AG04449 (cell line): Measurements from ENCODE around the gene METTL17.

Experiments
- CTCF ChIA-PET: fragments of 350-600 bp; formaldehyde crosslinking; extraction: SDS; loops from one replicate; lab custom pipeline; 2021; ENCODE audit warnings: antibody characterized with exemption; lab: Yijun Ruan, JAX
- POLR2A ChIA-PET: fragments of 400-600, 350-600 bp; formaldehyde crosslinking; extraction: SDS; loops from one replicate; lab custom pipeline; 2020; ENCODE audit warnings: antibody characterized with exemption, inconsistent platforms; lab: Yijun Ruan, JAX
- DNase-seq: peaks from one replicate; pipeline ENCODE4 v3.0.0-alpha.2; 2010; ENCODE audit warnings: low read depth, low spot score
- H3K4me3 ChIP-seq: 2 replicates; pipeline ENCODE4 v1.5.1; 2011; ENCODE audit warnings: low read depth, mild to moderate bottlenecking, control low read depth, low read length
- CTCF ChIP-seq: IDR thresholded peaks from one replicate; pipeline ENCODE4 v1.5.1; 2011; ENCODE audit warnings: mild to moderate bottlenecking, moderate library complexity, low read length, control low read depth, inconsistent platforms; ENCODE audit not compliant: insufficient read depth; ENCODE audit errors: missing control alignments

The METTL17 gene

DNA sequence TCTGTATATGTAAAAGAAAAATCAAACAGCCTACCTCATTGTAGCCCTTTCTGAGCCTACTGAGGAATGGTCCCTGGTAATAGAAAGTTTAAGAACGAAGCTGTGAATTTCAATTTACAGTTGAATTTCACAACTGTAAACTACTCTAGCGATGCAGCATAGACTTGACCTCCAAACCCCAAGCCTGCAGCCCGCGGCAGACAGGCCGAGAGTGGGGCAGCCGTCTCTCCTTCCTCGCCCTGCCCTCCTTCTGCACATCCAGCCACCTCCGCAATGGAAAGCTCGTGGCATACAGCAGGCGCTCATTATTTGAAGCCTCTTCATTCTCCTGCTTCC is 19.2 kb upstream of the METTL17 start:
- DNase-seq: no peak
- POLR2A ChIA-PET: interaction anchor here (1.0 kb wide), 1 partner anchor 134 kb away, joined by 4 read pairs; no protein-coding TSS in a partner anchor
- CTCF ChIA-PET: interaction anchor here (0.5 to 8.0 kb wide), 57 partner anchors 12 to 653 kb away, joined by 3 to 202 read pairs (median 5); partner anchors contain the start of genes ARHGEF40, METTL17, RNASE2 and RNASE4
- peak overlapping the region; percentile 73 for H3K4me3 ChIP-seq
- no peak for TF ChIP-seq CTCF

DNA sequence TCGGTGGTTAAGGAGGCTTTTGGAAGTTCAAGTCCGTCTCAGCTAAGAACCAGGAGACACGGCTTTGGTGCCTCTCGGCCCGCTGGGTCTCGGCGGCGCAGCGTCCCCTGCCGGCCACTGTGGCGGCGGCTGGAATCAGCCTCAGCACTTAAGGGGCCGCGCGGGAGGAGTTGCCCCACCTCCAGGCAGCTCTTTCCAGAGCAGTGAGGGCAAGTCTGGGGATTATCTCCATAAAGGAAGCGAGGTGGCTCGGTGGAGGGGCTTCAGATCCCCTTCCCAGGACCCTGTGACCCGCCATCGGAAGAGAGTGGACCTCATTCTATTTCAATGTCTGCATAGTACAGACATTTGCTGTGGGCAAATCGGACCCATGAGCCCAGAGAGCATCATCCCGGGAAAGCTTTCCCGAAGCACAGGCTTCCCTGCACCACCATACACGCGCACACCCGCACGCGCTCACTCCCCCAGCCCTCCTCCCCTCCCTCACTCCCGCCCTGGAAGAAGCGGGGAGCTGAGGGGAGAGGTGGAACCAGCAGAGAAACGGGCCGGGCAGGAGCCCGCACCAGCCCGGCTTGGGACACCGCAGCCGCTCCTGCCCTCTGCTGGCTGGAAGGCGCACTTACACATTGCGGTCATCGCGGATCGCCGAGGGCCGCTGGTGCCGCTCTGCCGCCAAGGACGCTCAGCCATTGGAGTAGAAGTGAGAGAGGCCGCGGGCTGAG is 18.6 kb upstream of the METTL17 start:
- POLR2A ChIA-PET: interaction anchor here (1.0 kb wide), 2 partner anchors 28 to 133 kb away, joined by 3 to 4 read pairs; partner anchors contain the start of gene SLC39A2
- DNase-seq: no peak
- H3K4me3 ChIP-seq: peak overlapping the region; percentile 73
- CTCF ChIA-PET: interaction anchor here (0.5 to 8.0 kb wide), 58 partner anchors 12 to 654 kb away, joined by 3 to 202 read pairs (median 5); partner anchors contain the start of genes ARHGEF40, METTL17, RNASE2 and RNASE4
- TF ChIP-seq CTCF: peak; percentile 98

- TF ChIP-seq CTCF: no peak
- peak overlapping the region; percentile 73 for H3K4me3 ChIP-seq
- CTCF ChIA-PET: interaction anchor here (0.7 to 8.0 kb wide), 39 partner anchors 13 to 644 kb away, joined by 3 to 202 read pairs (median 7); partner anchors contain the start of genes METTL17, RNASE2, RNASE4 and SLC39A2
- no peak for DNase-seq
- POLR2A ChIA-PET: interaction anchor here (1.0 to 1.1 kb wide), 2 partner anchors 27 to 68 kb away, joined by 3 read pairs; partner anchors contain the start of gene SLC39A2
These were observed 18.1 kb upstream of the METTL17 start for GRCh38 chr14:20971705-20972021.

DNA sequence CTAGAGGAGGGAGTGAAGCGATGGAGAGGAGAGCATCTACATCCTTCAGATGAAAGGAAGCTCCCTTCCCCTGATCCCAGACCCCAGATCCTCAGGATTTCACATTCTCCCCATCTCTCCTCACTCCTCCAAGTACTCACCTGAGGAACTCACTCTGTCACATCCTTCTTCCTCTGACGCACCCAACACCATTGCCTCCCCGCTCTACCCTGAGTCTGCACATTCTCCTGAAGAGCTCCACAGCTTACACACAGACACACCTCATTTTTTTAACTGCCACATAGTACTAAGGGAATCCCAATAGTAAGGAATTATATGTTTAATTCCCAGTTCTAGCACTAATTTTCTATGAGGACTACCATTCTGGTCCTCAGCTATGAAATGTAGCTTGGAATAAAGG is 16.3 kb upstream of the METTL17 start:
- TF ChIP-seq CTCF: no peak
- DNase-seq: no peak
- ChIA-PET POLR2A (no interaction called here), CTCF (interaction anchor here (0.8 to 8.0 kb wide), 10 partner anchors 12 to 360 kb away, joined by 4 to 202 read pairs (median 14); partner anchors contain the start of genes METTL17 and RNASE2)
- no peak overlapping the region for H3K4me3 ChIP-seq

DNA sequence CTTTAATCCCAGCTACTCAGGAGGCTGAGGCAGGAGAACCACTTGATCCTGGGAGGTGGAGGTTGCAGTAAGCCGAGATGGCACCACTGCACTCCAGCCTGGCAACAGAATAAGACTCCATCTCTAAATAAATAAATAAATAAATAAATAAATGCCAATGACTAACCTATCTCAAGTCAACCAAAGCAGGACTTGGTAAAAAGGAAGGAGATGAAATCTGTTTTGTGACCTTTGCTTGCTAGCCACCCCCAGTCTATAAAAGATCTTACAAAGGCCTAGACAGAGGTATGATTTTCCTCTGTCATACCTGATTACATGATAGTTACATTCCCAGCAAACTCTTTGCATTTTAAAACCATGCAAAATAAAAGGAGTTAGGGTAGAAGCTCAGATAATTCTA is 13.5 kb upstream of the METTL17 start:
- ChIA-PET POLR2A (no interaction called here), CTCF (interaction anchor here (8.0 kb wide), 1 partner anchor 10 kb away, joined by 202 read pairs; the partner anchor contains the start of gene METTL17)
- H3K4me3 ChIP-seq: no peak overlapping the region
- TF ChIP-seq CTCF: no peak
- DNase-seq: no peak

DNA sequence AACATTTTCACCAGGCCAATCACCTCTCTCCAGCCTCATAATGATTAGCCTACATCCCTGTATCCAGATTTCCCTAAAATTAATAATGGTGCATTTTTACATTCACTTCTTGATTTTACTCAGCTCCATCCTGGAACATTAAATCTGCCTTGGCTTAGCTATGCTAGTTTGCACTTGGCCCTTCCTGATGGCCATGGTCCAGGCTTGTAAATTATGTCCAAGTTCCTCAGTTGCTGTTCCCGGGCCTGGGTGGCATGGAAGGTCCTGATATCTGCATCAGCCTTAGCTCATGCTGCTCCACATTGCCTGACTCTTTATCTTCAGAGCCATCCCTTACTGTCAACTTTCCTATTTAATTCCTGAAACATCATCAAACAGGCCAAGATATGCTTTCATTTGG is 11.1 kb upstream of the METTL17 start:
- CTCF ChIA-PET: interaction anchor here (15.3 kb wide), 1 partner anchor 6 kb away, joined by 202 read pairs; no protein-coding TSS in a partner anchor
- POLR2A ChIA-PET: no interaction called here
- no peak for DNase-seq
- no peak overlapping the region for H3K4me3 ChIP-seq
- TF ChIP-seq CTCF: no peak
